Omental fat pad (tissue), 4 donors: Measurements from ENCODE around the gene GSS. TPM values are rescaled to one million over a fixed set of nuclear protein-coding genes. Genes with fewer than 3 reads are reported as not detected.

Source experiments
- ATAC-seq: fragments of 150-250 bp; one replicate; pipeline ENCODE4 v1.9.1; 2016; ENCODE audit warnings: mild to moderate bottlenecking, moderate library complexity; ENCODE audit not compliant: low FRiP score
- DNase-seq: peaks from one replicate; pipeline ENCODE4 v3.0.0-alpha.2; 2019; ENCODE audit warnings: low spot score
- CTCF ChIP-seq, 3 donors: fragments of 450-650 bp; IDR thresholded peaks; one replicate each; pipeline ENCODE4 v1.5.1; 2016 to 2017; ENCODE audit warnings: antibody characterized with exemption in 3 of 3, mild to moderate bottlenecking in 3 of 3, moderate library complexity in 2 of 3
- total RNA-seq, 4 donors: library from RNA; depleted of rRNA; stranded (reverse); fragments of >200 nt; gene quantifications; one replicate each; pipeline ENCODE4 v1.1.0, GENCODE V29; 2016

The GSS gene
- total RNA-seq, 4 donors from 2014 or later = 32.1 to 39.6 (median 33.2) TPM

DNA sequence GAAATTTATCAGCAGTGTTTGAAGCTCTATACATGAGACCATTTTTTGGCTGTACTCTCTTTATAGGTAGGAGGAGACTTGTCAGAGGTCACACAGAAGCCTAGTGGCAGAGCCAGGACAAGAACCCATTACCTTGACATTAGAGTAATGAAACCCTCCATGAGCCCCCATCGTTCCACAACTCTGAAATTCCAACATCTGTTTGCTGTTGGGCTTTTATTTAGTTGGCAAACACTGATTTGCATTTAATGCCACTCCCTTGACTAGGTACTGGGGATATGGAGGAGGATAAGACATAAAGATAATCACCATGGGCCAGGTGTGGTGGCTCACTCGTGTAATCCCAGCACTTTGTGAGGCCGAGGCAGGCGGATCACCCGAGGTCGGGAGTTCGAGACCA, 1.6 kb downstream of the GSS start:
- DNase-seq (no peak), ATAC-seq (no peak)
- TF ChIP-seq CTCF (IDR thresholded peaks at IDR 0.05) = no peak

- no peak for ATAC-seq
- DNase-seq = no peak
- no peak for TF ChIP-seq CTCF (IDR thresholded peaks at IDR 0.05)
Observed at GRCh38 chr20:34952671-34953070, 2.9 kb downstream of the GSS start.

DNA sequence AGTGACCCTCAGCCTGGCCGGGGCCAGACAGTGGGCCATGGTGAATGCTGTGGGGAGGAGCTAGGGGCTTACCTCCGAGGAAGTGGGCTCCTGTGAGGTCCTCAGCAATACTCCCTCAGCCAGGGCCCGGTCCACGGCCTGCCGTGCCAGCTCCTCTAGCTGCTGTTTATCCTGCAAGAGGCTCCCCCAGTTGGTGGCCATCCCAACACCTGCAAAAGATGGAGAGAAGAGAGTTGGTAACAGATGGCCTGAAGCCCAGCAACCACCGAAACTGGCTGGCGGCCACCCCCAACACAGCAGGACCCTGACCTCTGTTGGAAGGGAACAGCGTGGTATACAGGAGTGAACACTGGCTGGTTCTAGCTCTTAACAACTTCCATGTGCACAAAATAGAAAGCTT, 4.0 kb downstream of the GSS start:
- DNase-seq (no peak), ATAC-seq (no peak)
- no peak for TF ChIP-seq CTCF (IDR thresholded peaks at IDR 0.05)

DNA sequence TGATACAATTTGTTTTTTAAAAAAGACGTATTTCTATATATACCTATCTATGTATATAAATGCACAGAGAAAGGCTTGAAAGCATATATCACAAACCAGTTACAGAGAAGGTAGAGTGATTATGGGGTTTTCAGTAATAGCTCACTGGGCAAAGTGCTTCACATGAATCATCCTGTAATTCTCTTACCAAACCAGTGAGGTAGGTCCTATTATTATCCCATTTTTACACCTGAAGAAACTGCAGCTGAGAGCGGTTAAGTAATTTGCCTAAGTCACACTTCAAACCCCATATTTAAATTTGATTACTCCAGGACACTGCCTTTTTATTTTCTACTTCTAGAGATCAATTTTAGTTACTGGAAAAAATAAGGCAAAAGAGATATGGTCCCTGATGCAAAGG, 4.4 kb downstream of the GSS start:
- no peak for TF ChIP-seq CTCF (IDR thresholded peaks at IDR 0.05)
- DNase-seq (no peak), ATAC-seq (no peak)

DNA sequence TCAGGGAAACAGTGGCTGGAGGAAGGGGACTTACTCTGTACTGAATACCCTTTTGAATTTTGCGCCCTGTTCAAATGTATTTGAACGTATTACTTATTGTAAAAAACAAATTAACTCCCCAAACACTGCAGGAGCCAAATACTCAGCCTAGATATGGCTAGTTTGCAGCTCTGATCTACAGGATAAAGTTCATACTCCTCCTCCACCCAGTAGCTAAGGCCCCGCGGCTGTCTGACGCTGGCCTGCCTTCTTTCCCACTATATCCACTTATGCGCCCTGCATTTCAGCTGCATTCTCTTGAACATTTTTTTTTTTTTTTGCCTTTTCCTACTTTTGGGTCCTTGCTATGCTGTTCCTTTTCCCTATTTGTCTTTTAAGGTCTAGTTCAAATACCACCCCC, 6.5 kb downstream of the GSS start:
- no peak for ATAC-seq
- TF ChIP-seq CTCF (IDR thresholded peaks at IDR 0.05) = no peak
- no peak for DNase-seq

GRCh38 chr20:34948030-34948429, 7.6 kb downstream of the GSS start:
- ATAC-seq (peak; percentile 53), DNase-seq (no peak)
- no peak for TF ChIP-seq CTCF (IDR thresholded peaks at IDR 0.05)

DNA sequence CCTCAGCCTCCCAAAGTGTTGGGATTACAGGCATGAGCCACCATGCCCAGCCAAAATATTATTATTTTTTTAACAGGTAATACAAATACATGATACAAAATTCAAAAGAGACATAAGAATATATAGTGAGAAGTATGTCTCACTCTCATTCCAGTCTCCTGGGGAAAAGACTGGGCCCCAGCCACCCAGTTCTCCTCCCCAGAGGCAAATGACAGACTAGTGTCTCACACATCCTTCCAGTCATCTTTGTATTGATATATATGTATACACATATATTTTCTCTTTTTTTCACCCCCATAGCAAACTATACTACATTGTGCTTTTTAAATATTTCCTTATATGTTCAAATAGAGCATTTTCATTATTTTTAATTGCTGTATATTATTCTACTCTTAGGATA, 8.3 kb downstream of the GSS start:
- DNase-seq (no peak), ATAC-seq (no peak)
- no peak for TF ChIP-seq CTCF (IDR thresholded peaks at IDR 0.05)
